T-helper 1 cell treated with Interleukin-12 subunit alpha and Interleukin-12 subunit beta and Interleukin-4 antibody, amounts not matched to agents 30 ng/mL and 1 ng/mL, for 36 hours (primary cell): ENCODE measurements around the gene GPR18. TPM values are rescaled to one million over a fixed set of nuclear protein-coding genes. Genes with fewer than 3 reads are reported as not detected.

Experiments
- intact Hi-C: fragments of 100-400 bp; cut with micrococcal nuclease; formaldehyde crosslinking; loops from one replicate; pipeline ENCODE4 v1.15.1; 2024
- total RNA-seq: library from RNA; stranded (reverse); gene quantifications from 2 replicates; pipeline ENCODE4 v1.2.3, GENCODE V29; 2022

Gene GPR18
- total RNA-seq: 10.6 and 11.4 TPM in 2 replicates

- intact Hi-C loops: loop anchor here (1.0 to 5.0 kb wide), 12 partner anchors 20 to 390 kb away; partner anchors contain the start of gene CLYBL
Measured at GRCh38 chr13:99258210-99258860, at the start of gene GPR18. Gene GPR18 (minus strand): TSS chr13:99258379. CDS start chr13:99255872, 2,507 bp downstream.

GRCh38 chr13:99307648-99308339 lies 49.6 kb upstream of the GPR18 start:
- intact Hi-C loops: loop anchor here (1.0 to 10.0 kb wide), 8 partner anchors 8 to 777 kb away; partner anchors contain the start of genes PCCA and UBAC2

- intact Hi-C loops: loop anchor here (1.0 to 10.0 kb wide), 8 partner anchors 8 to 778 kb away; partner anchors contain the start of genes PCCA and UBAC2
Measured at GRCh38 chr13:99307247-99307646, 49.1 kb upstream of the GPR18 start, which contains the start of gene GPR183. Gene GPR183 (minus strand): TSS chr13:99307399. CDS start chr13:99296145, 11,254 bp downstream.

- intact Hi-C loops: loop anchor here (5.0 to 10.0 kb wide), 3 partner anchors 103 to 779 kb away; partner anchors contain the start of genes PCCA and UBAC2
Measured at GRCh38 chr13:99305566-99305965, 47.4 kb upstream of the GPR18 start.

GRCh38 chr13:99305158-99305557 lies 47.0 kb upstream of the GPR18 start:
- intact Hi-C loops: loop anchor here (5.0 to 10.0 kb wide), 3 partner anchors 103 to 780 kb away; partner anchors contain the start of genes PCCA and UBAC2

GRCh38 chr13:99304541-99304940 lies 46.4 kb upstream of the GPR18 start:
- intact Hi-C loops: loop anchor here (10.0 kb wide), 1 partner anchor 780 kb away; the partner anchor contains the start of gene PCCA

GRCh38 chr13:99303863-99304521 lies 45.8 kb upstream of the GPR18 start:
- intact Hi-C loops: loop anchor here (10.0 kb wide), 1 partner anchor 781 kb away; the partner anchor contains the start of gene PCCA

GRCh38 chr13:99302637-99303505 lies 44.7 kb upstream of the GPR18 start:
- intact Hi-C loops: loop anchor here (10.0 kb wide), 1 partner anchor 782 kb away; the partner anchor contains the start of gene PCCA

- intact Hi-C loops: loop anchor here (10.0 kb wide), 1 partner anchor 783 kb away; the partner anchor contains the start of gene PCCA
Measured at GRCh38 chr13:99301913-99302636, 43.9 kb upstream of the GPR18 start.

- intact Hi-C loops: loop anchor here (10.0 kb wide), 1 partner anchor 784 kb away; the partner anchor contains the start of gene PCCA
Measured at GRCh38 chr13:99301056-99301838, 43.1 kb upstream of the GPR18 start.

- intact Hi-C loops: loop anchor here (10.0 kb wide), 1 partner anchor 785 kb away; the partner anchor contains the start of gene PCCA
Measured at GRCh38 chr13:99299920-99300341, 41.8 kb upstream of the GPR18 start.

GRCh38 chr13:99299256-99299919 lies 41.2 kb upstream of the GPR18 start:
- intact Hi-C loops: no loop called here

GRCh38 chr13:99298056-99298455 lies 39.9 kb upstream of the GPR18 start:
- intact Hi-C loops: no loop called here

- intact Hi-C loops: loop anchor here (2.0 kb wide), 1 partner anchor 83 kb away; no protein-coding TSS in a partner anchor
Measured at GRCh38 chr13:99297331-99297730, 39.2 kb upstream of the GPR18 start.

- intact Hi-C loops: loop anchor here (1.0 to 2.0 kb wide), 8 partner anchors 8 to 141 kb away; partner anchors contain the start of gene GPR183
Measured at GRCh38 chr13:99296398-99296797, 38.2 kb upstream of the GPR18 start.

- intact Hi-C loops: loop anchor here (1.0 to 2.0 kb wide), 8 partner anchors 7 to 142 kb away; partner anchors contain the start of gene GPR183
Measured at GRCh38 chr13:99295488-99296252, 37.5 kb upstream of the GPR18 start.

GRCh38 chr13:99294958-99295357 lies 36.8 kb upstream of the GPR18 start:
- intact Hi-C loops: no loop called here
